H1 (cell line): ENCODE results near the gene OXCT2. TPM values are rescaled to one million over a fixed set of nuclear protein-coding genes. Genes with fewer than 3 reads are reported as not detected.

ENCODE experiments used
- CTCF ChIA-PET: fragments of 300-600 bp; sonication (Branson Sonifier 250); formaldehyde crosslinking; loops from one replicate; lab custom pipeline; 2021; ENCODE audit not compliant: partially characterized antibody; lab: Charles Lee
- POLR2A ChIA-PET: fragments of 300-600 bp; sonication (Branson Sonifier 250); formaldehyde crosslinking; loops from one replicate; lab custom pipeline; 2021; ENCODE audit warnings: inconsistent platforms; ENCODE audit not compliant: partially characterized antibody; lab: Charles Lee
- DNase-seq, 2 experiments: peaks; one replicate each; pipeline versions ENCODE4 v3.0.0 to v3.0.0-alpha.2; 2010 to 2022; ENCODE audit warnings: low spot score in 2 of 2, low read depth in 1 of 2, mixed read lengths in 1 of 2
- FAIRE-seq: peaks from 2 replicates; lab custom pipeline; 2011; peaks lifted over from hg19 to GRCh38; lab: Jason Lieb, UNC
- H2AFZ ChIP-seq: 2 replicates; pipeline ENCODE4 v1.8.1; 2012; ENCODE audit warnings: low read length, inconsistent platforms
- H2AK5ac ChIP-seq: 2 replicates; pipeline ENCODE4 v1.6.1; 2013; ENCODE audit warnings: low read depth, low read length
- H2BK120ac ChIP-seq: replicated peaks from 2 replicates; pipeline ENCODE3; 2013; ENCODE audit warnings: low read depth, low read length, inconsistent platforms
- H2BK12ac ChIP-seq: 2 replicates; pipeline ENCODE4 v1.6.1; 2013; ENCODE audit warnings: low read depth, low read length
- H2BK15ac ChIP-seq: 2 replicates; pipeline ENCODE4 v1.6.1; 2013; ENCODE audit warnings: low read length
- H2BK20ac ChIP-seq: 2 replicates; pipeline ENCODE4 v1.6.1; 2013; ENCODE audit warnings: low read length
- H2BK5ac ChIP-seq: 2 replicates; pipeline ENCODE4 v1.6.1; 2013; ENCODE audit warnings: low read depth, low read length
- H3K14ac ChIP-seq: 2 replicates; pipeline ENCODE4 v1.6.1; 2013; ENCODE audit warnings: inconsistent platforms; ENCODE audit not compliant: insufficient read length
- H3K18ac ChIP-seq: 2 replicates; pipeline ENCODE4 v1.6.1; 2013; ENCODE audit warnings: low read length; ENCODE audit errors: extremely low read depth
- H3K23ac ChIP-seq: 2 replicates; pipeline ENCODE4 v1.6.1; 2013; ENCODE audit warnings: inconsistent platforms; ENCODE audit not compliant: insufficient read length
- H3K23me2 ChIP-seq: 2 replicates; pipeline ENCODE4 v1.6.1; 2013; ENCODE audit warnings: low read depth, low read length
- H3K27ac ChIP-seq: 2 replicates; pipeline ENCODE4 v1.6.1; 2011; ENCODE audit warnings: low read depth, low read length, inconsistent platforms
- H3K27me3 ChIP-seq, 4 experiments: replicated peaks in 1 of 4; 1 replicate in 1 of 4; 2 replicates in 3 of 4; pipeline versions ENCODE4 v1.6.1 to v1.8.1; 2011 to 2013; ENCODE audit warnings: low read length in 3 of 4, mild to moderate bottlenecking in 3 of 4, inconsistent platforms in 2 of 4, mixed read lengths in 2 of 4, moderate library complexity in 1 of 4; ENCODE audit not compliant: control insufficient read depth in 3 of 4, insufficient read depth in 3 of 4; ENCODE audit errors: extremely low read depth in 1 of 4
- H3K36me3 ChIP-seq, 4 experiments: 2 replicates each; pipeline versions ENCODE4 v1.6.1 to v1.8.1; 2011 to 2013; ENCODE audit warnings: mild to moderate bottlenecking in 4 of 4, low read length in 3 of 4, moderate library complexity in 2 of 4, control low read depth in 1 of 4, inconsistent platforms in 1 of 4; ENCODE audit not compliant: insufficient read depth in 4 of 4, control insufficient read depth in 2 of 4
- H3K4ac ChIP-seq: replicated peaks from 2 replicates; pipeline ENCODE3; 2013; ENCODE audit warnings: low read length, low read depth, mixed read lengths, inconsistent platforms; ENCODE audit not compliant: insufficient read length
- H3K4me1 ChIP-seq, 4 experiments: replicated peaks in 1 of 4; 1 replicate in 1 of 4; 2 replicates in 3 of 4; pipeline versions ENCODE4 v1.6.1 to v1.8.1; 2011 to 2013; ENCODE audit warnings: low read length in 3 of 4, inconsistent platforms in 2 of 4, mixed read lengths in 1 of 4; ENCODE audit not compliant: insufficient read depth in 4 of 4, control insufficient read depth in 3 of 4
- H3K4me2 ChIP-seq, 2 experiments: 2 replicates each; pipeline versions ENCODE4 v1.6.1 to v1.8.1; 2011 to 2013; ENCODE audit warnings: low read depth in 2 of 2, low read length in 2 of 2, control low read depth in 1 of 2, inconsistent platforms in 1 of 2, mild to moderate bottlenecking in 1 of 2; ENCODE audit not compliant: insufficient read depth in 1 of 2
- H3K4me3 ChIP-seq, 4 experiments: fragments of 200-600, 300-600 bp in 1 of 4; sonication (generic), shearing (Covaris generic), sonication (Bioruptor Twin) in 1 of 4; 2 replicates each; pipeline versions ENCODE4 v1.5.1 to v1.8.1; 2011 to 2016; ENCODE audit warnings: low read length in 4 of 4, low read depth in 3 of 4, control low read depth in 2 of 4, inconsistent platforms in 2 of 4, mild to moderate bottlenecking in 2 of 4, mixed read lengths in 1 of 4, moderate library complexity in 1 of 4; ENCODE audit not compliant: insufficient read depth in 2 of 4; ENCODE audit errors: extremely low read depth in 1 of 4
- H3K56ac ChIP-seq: replicated peaks from 2 replicates; pipeline ENCODE3; 2013; ENCODE audit warnings: low read depth, mild to moderate bottlenecking, mixed read lengths, low read length, inconsistent platforms; ENCODE audit not compliant: insufficient read length
- H3K79me1 ChIP-seq: 2 replicates; pipeline ENCODE4 v1.6.1; 2013; ENCODE audit warnings: low read depth, low read length, control low read depth
- H3K79me2 ChIP-seq, 2 experiments: 2 replicates each; pipeline versions ENCODE4 v1.6.1 to v1.8.1; 2012 to 2013; ENCODE audit warnings: low read length in 2 of 2, mild to moderate bottlenecking in 2 of 2, inconsistent platforms in 1 of 2; ENCODE audit not compliant: insufficient read depth in 2 of 2, control insufficient read depth in 1 of 2
- H3K9ac ChIP-seq, 4 experiments: replicated peaks in 1 of 4; 1 replicate in 1 of 4; 2 replicates in 3 of 4; pipeline versions ENCODE4 v1.6.1 to v1.8.1; 2011 to 2013; ENCODE audit warnings: low read depth in 3 of 4, low read length in 3 of 4, control low read depth in 2 of 4, mild to moderate bottlenecking in 2 of 4, moderate library complexity in 2 of 4, inconsistent platforms in 1 of 4; ENCODE audit errors: extremely low read depth in 1 of 4
- H3K9me3 ChIP-seq, 2 experiments: 2 replicates each; pipeline versions ENCODE4 v1.6.1 to v1.8.1; 2012 to 2013; ENCODE audit warnings: mild to moderate bottlenecking in 2 of 2, moderate library complexity in 2 of 2, control low read depth in 1 of 2, inconsistent platforms in 1 of 2, low read depth in 1 of 2, low read length in 1 of 2, mixed read lengths in 1 of 2; ENCODE audit not compliant: insufficient read depth in 2 of 2
- H4K20me1 ChIP-seq, 2 experiments: replicated peaks in 1 of 2; 2 replicates each; pipeline versions ENCODE3 to v1.8.1; 2011 to 2013; ENCODE audit warnings: inconsistent platforms in 2 of 2, low read length in 2 of 2, mild to moderate bottlenecking in 1 of 2; ENCODE audit not compliant: insufficient read depth in 2 of 2, control insufficient read depth in 1 of 2
- H4K5ac ChIP-seq: 2 replicates; pipeline ENCODE4 v1.6.1; 2013; ENCODE audit warnings: low read length, low read depth, mixed read lengths, inconsistent platforms; ENCODE audit not compliant: insufficient read length
- H4K8ac ChIP-seq: 2 replicates; pipeline ENCODE4 v1.8.0; 2013; ENCODE audit warnings: mild to moderate bottlenecking, moderate library complexity, low read length, inconsistent platforms; ENCODE audit not compliant: insufficient read depth; ENCODE audit errors: extremely low read depth
- H4K91ac ChIP-seq: replicated peaks from 2 replicates; pipeline ENCODE3; 2013; ENCODE audit warnings: low read length, mixed read lengths, inconsistent platforms; ENCODE audit not compliant: insufficient read length
- CBX5 ChIP-seq: fragments of 300-800, 300-1000 bp; sonication (generic); IDR thresholded peaks from 2 replicates; pipeline ENCODE4 v1.7.1; 2016; ENCODE audit warnings: antibody characterized with exemption, low read length, low read depth
- EZH2 ChIP-seq: fragments of 200-600 bp; sonication (generic); IDR thresholded peaks from 2 replicates; pipeline ENCODE4 v1.7.1; 2012; ENCODE audit warnings: low read depth, mild to moderate bottlenecking, moderate library complexity, low read length, inconsistent platforms; ENCODE audit not compliant: severe bottlenecking
- FOSL1 ChIP-seq: IDR thresholded peaks from 2 replicates; pipeline ENCODE4 v1.6.1; 2011; ENCODE audit warnings: mild to moderate bottlenecking, low read depth, low read length, moderate library complexity; ENCODE audit not compliant: insufficient read depth
- JUND ChIP-seq: IDR thresholded peaks from 2 replicates; pipeline ENCODE4 v1.6.1; 2011; ENCODE audit warnings: mild to moderate bottlenecking, improper control_type of control experiment, low read length
- POU5F1 ChIP-seq: IDR thresholded peaks from 2 replicates; pipeline ENCODE4 v1.6.1; 2011; ENCODE audit warnings: low read depth, mild to moderate bottlenecking, low read length, moderate library complexity
- RXRA ChIP-seq: IDR thresholded peaks from 2 replicates; pipeline ENCODE4 v1.6.1; 2011; ENCODE audit warnings: low read depth, mild to moderate bottlenecking, low read length, moderate library complexity; ENCODE audit not compliant: insufficient read depth
- SIN3A ChIP-seq, 2 experiments: IDR thresholded peaks in 1 of 2; conservative IDR thresholded peaks in 1 of 2; 2 replicates each; pipeline ENCODE4 v1.6.1; 2011 to 2012; ENCODE audit warnings: low read length in 2 of 2, improper control_type of control experiment in 1 of 2, low read depth in 1 of 2, mild to moderate bottlenecking in 1 of 2
- SP1 ChIP-seq: IDR thresholded peaks from 2 replicates; pipeline ENCODE4 v1.6.1; 2011; ENCODE audit warnings: low read depth, low read length
- TCF12 ChIP-seq: IDR thresholded peaks from 2 replicates; pipeline ENCODE4 v1.6.1; 2011; ENCODE audit warnings: low read depth, mild to moderate bottlenecking, low read length
- YY1 ChIP-seq: IDR thresholded peaks from 2 replicates; pipeline ENCODE4 v1.6.1; 2011; ENCODE audit warnings: low read depth, mild to moderate bottlenecking, low read length
- WGBS, 2 experiments: shearing (Covaris generic) in 1 of 2; methylation state at CpG; one replicate each; pipeline versions ENCODE4 v1.1.6 to v1.1.7; 2013 to 2015; ENCODE audit warnings: low lambda C conversion rate in 2 of 2, mixed read lengths in 2 of 2, inconsistent platforms in 1 of 2, low coverage in 1 of 2, missing lambda C conversion rate in 1 of 2; ENCODE audit not compliant: insufficient replicate concordance in 2 of 2, insufficient coverage in 1 of 2, insufficient read length in 1 of 2; ENCODE audit errors: extremely low coverage in 1 of 2, missing lambda C conversion rate in 1 of 2; 5-methylcytosine and 5-hydroxymethylcytosine counted together
- polyA plus RNA-seq, 7 experiments: library from polyadenylated mRNA; depleted of rRNA in 3 of 7; stranded (reverse) in 5 of 7; unstranded in 2 of 7; fragments of >200 nt in 5 of 7; fragments of 200-250 nt in 2 of 7; gene quantifications; 1 replicate in 5 of 7; 2 replicates in 1 of 7; 4 replicates in 1 of 7; pipeline versions ENCODE4 v1.2.1 to v1.2.3, GENCODE V29; 2011 to 2013; ENCODE audit warnings: missing spikeins in 2 of 7, mixed read lengths in 2 of 7
- total RNA-seq: library from RNA; stranded (reverse); fragmentation: NEBNext Ultra II Directional; extraction: Animal tissue kit (Norgen Biotek cat#: 25700); gene quantifications from 2 replicates; pipeline ENCODE4 v1.2.1, GENCODE V29; 2021
- TF ChIP-seq, protein P1 (sequence below): IDR thresholded peaks from 2 replicates; pipeline ENCODE4 v1.6.1; 2012; ENCODE audit warnings: inconsistent platforms

OXCT2 gene
- total and polyA plus RNA-seq, 2 of the 8 experiments (the other 6 are each of a cell fraction or from before 2014, with no cell fraction given), result 2.6 to 2.9 TPM

DNA sequence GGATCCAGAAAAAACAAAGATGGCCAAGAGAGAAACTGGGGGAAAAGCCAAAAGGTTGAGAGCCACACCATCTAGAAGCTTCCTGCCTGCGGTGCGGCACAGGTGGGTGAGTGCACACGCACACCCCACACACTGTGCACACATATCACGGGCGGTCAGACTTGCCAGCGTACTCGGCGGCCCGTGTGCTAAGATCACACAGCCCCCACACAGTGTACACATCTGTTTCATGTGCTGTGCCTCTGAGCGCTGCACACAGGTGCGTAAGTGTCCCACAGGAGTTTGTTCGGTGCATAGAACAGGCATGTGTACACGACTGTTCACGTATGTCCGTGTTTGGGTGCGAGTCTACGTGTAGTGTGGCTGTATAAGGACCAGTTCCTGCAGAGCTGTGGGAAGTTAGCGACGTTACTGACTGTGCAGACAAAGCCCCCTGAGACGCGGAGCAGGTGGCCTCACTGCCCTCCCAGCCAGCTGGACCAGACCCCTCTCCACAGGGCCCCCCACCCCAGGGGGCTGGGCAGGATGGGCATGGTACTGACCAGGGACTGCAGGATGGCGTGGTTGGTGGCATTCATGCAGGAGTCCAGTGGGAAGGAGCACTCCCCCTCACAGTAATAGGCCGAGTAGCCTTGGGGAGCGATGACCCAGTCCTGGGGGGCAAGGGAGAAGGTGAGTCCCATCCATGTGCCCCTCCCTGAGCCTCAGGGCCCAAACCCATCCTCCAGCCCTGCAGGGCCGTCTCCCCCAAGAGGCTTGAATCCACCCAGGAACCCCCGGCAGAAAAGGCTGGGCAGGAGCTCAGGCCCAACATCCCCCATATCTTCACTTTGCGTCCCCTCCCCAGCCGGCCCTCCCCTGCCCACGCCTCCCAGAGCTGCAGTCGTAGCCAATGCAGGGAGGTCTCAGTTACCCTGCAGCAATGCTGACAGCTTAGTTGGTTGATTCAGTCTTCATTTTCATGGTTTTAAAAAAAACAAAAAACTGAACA, 8.3 kb downstream of the OXCT2 start:
- Histone ChIP-seq H4K8ac (no peak overlapping the region; the same call in 1 of the 2 replicates), H3K14ac (no peak overlapping the region), H3K79me2 (no peaks in the 10 kb centered on the region), H2BK120ac (no peak overlapping the region), H3K9ac (no peak overlapping the region), H2AK5ac (no peak overlapping the region), H4K20me1 (no peaks in the 10 kb centered on the region), H3K4me1 (no peaks in the 10 kb centered on the region), H3K27me3 (no peaks in the 10 kb centered on the region), H2BK5ac (no peak overlapping the region), H3K4me3 (no peak overlapping the region), H3K9me3 (peaks cover 5 to 12% of the 10 kb centered on the region in 2 experiments; a peak in 1 of 4 replicates), H3K36me3 (peaks cover 0 to 2% (median under 1%) of the 10 kb centered on the region in 4 experiments; a peak in 2 of 8 replicates), H3K79me1 (no peaks in the 10 kb centered on the region), H3K23ac (no peak overlapping the region), H4K5ac (no peak overlapping the region), H3K18ac (no peak overlapping the region), H3K4ac (no peak overlapping the region), H3K56ac (no peak overlapping the region), H3K23me2 (no peaks in the 10 kb centered on the region), H2AFZ (no peak overlapping the region), H2BK20ac (no peak overlapping the region), H2BK15ac (no peak overlapping the region), H3K27ac (no peak overlapping the region), H2BK12ac (no peak overlapping the region), H3K4me2 (no peak overlapping the region), H4K91ac (no peak overlapping the region)
- FAIRE-seq, result no peak
- DNase-seq, result no peak
- POLR2A ChIA-PET, result no interaction called here
- CTCF ChIA-PET, result no interaction called here
- 90% methylated on average over 30 of the region's 30 CpGs; no CpG with 5 or more reads in 1 of the 2 experiments for WGBS, 2 experiments
- TF ChIP-seq YY1 (no peak), CBX5 (no peak), JUND (no peak), RXRA (no peak), SP1 (no peak), SIN3A (conservative IDR thresholded peaks at IDR 0.05 in 1 of 2, IDR thresholded peaks at IDR 0.05 in 1 of 2; ENCODE audit: low read depth in 1 of 2, low read length in 2 of 2) (no peak), TCF12 (no peak), POU5F1 (no peak), FOSL1 (no peak), EZH2 (no peak)
- TF ChIP-seq, protein P1, sequence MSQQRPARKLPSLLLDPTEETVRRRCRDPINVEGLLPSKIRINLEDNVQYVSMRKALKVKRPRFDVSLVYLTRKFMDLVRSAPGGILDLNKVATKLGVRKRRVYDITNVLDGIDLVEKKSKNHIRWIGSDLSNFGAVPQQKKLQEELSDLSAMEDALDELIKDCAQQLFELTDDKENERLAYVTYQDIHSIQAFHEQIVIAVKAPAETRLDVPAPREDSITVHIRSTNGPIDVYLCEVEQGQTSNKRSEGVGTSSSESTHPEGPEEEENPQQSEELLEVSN, result no peak
